Heart left ventricle (tissue), 16 donors: ENCODE measurements around the gene VKORC1. TPM values are rescaled to one million over a fixed set of nuclear protein-coding genes. Genes with fewer than 3 reads are reported as not detected.

ENCODE experiments used
- ATAC-seq, 4 donors: fragments of 200-7000 bp; cut with Tn5 transposase; one replicate each; pipeline ENCODE4 v1.9.1; 2020 to 2022; ENCODE audit warnings: moderate library complexity in 4 of 4, mild to moderate bottlenecking in 3 of 4, moderate number of reproducible peaks in 1 of 4
- DNase-seq, 5 donors: peaks; one replicate each; pipeline ENCODE4 v3.0.0-alpha.2; 2020
- H3K27ac ChIP-seq, 12 donors: fragments of 200-600 bp; sonication (generic) in 4 of 12; one replicate each; pipeline versions ENCODE4 v1.5.0 to v1.8.0; 2016 to 2022; ENCODE audit warnings: mild to moderate bottlenecking in 2 of 12
- H3K27me3 ChIP-seq, 9 donors: fragments of 200-600 bp; sonication (generic) in 2 of 9; one replicate each; pipeline versions ENCODE4 v1.5.1 to v1.8.0; 2016 to 2022; ENCODE audit warnings: mild to moderate bottlenecking in 3 of 9
- H3K36me3 ChIP-seq, 9 donors: fragments of 200-600 bp; sonication (generic) in 2 of 9; one replicate each; pipeline versions ENCODE4 v1.5.0 to v1.8.0; 2018 to 2022; ENCODE audit warnings: mild to moderate bottlenecking in 2 of 9
- H3K4me1 ChIP-seq, 12 donors: fragments of 200-600 bp; sonication (generic) in 4 of 12; one replicate each; pipeline versions ENCODE4 v1.5.0 to v1.8.0; 2016 to 2022; ENCODE audit warnings: mild to moderate bottlenecking in 3 of 12
- H3K4me3 ChIP-seq, 12 donors: fragments of 200-600 bp; sonication (generic) in 4 of 12; one replicate each; pipeline versions ENCODE4 v1.5.0 to v1.8.0; 2017 to 2022; ENCODE audit warnings: mild to moderate bottlenecking in 9 of 12, moderate library complexity in 4 of 12
- H3K9me3 ChIP-seq, 12 donors: fragments of 200-600 bp; sonication (generic) in 4 of 12; one replicate each; pipeline versions ENCODE4 v1.5.0 to v1.8.0; 2016 to 2022; ENCODE audit warnings: mild to moderate bottlenecking in 1 of 12
- CTCF ChIP-seq, 12 donors: fragments of 200-600 bp; sonication (generic) in 4 of 12; IDR thresholded peaks; one replicate each; pipeline versions ENCODE4 v1.5.0 to v1.8.0; 2018 to 2022; ENCODE audit warnings: antibody characterized with exemption in 12 of 12, mild to moderate bottlenecking in 5 of 12
- POLR2A ChIP-seq, 2 donors: fragments of 450-650 bp; IDR thresholded peaks; one replicate each; pipeline ENCODE4 v1.6.1; 2017; ENCODE audit warnings: antibody characterized with exemption in 2 of 2, mild to moderate bottlenecking in 2 of 2, moderate library complexity in 2 of 2
- WGBS, 4 donors: extraction: QIAGEN DNeasy Blood & Tissue Kit in 2 of 4; methylation state at CpG; one replicate each; pipeline versions ENCODE4 v1.1.5 to v1.1.7; 2013 to 2018; 5-methylcytosine and 5-hydroxymethylcytosine counted together
- intact Hi-C, 10 donors: fragments of 100-400 bp; cut with DNase I; formaldehyde crosslinking; loops; one replicate each; pipeline versions ENCODE4 v1.11.1 to v1.14.2; 2022
- polyA plus RNA-seq, 2 donors: library from polyadenylated mRNA; stranded (reverse); fragments of 200-250 nt; gene quantifications; one replicate each; pipeline ENCODE4 v1.2.3, GENCODE V29; 2013
- total RNA-seq, 9 donors: library from RNA; depleted of rRNA in 2 of 9; stranded (reverse); fragments of >200 nt in 2 of 9; fragmentation: NEBNext Ultra II Directional in 3 of 9; extraction: Animal tissue kit (Norgen Biotek cat#: 25700) in 3 of 9; gene quantifications; one replicate each; pipeline versions ENCODE4 v1.1.0 to v1.2.4, GENCODE V29; 2016 to 2023
- donor health status: ischemic (EF 13 %, LVEDD 7.1; RV severe dilation, severe dysfunction).
- donor health status: healthy with polysubstance abuse.
- donor health status: DM: no; HTN: yes; CAD: no.
- donor health status: DM: no; HTN: no; CAD: no.
- donor health status: ischemic (EF 25% LVEDD 6.9; RV normal size, moderate dysfunction).
- donor health status: ischemic (EF 25% LVEDD 5.7; RV mildly dilated, moderate dysfunction).
- donor health status: healthy.
- donor health status: DM: yes; HTN: yes; CAD: no.
- donor health status: ischemic (EF 35%, LVEDD 5.7; RV mildly dilated, moderate dysfunction).
- donor health status: nonischemic (EF 11% LVEDD 7.7; RV severe dilation, severe dysfunction).
- donor health status: DM: yes; HTN: yes; CAD: no.
- donor health status: PGD.
- donor health status: ischemic (EF 29% LVEDD 5.4; RV normal size, mild dysfunction).
- donor health status: nonischemic (EF 23%, LVEDD 6.1; RV moderate dilation, normal function).

The VKORC1 gene
- total and polyA plus RNA-seq, 11 donors, result 25.9 to 134 (median 42.0) TPM

- intact Hi-C loops, result no loop called here
Observed at GRCh38 chr16:31088459-31089183, 6.0 kb downstream of the VKORC1 start, which contains the start of gene PRSS53. Gene PRSS53 (minus strand): TSS chr16:31088943. CDS start chr16:31088809, 134 bp downstream.

GRCh38 chr16:31087971-31088370 is 6.6 kb downstream of the VKORC1 start:
- Histone ChIP-seq H3K4me1 (peaks cover 0 to 13% (median 0%) of the 10 kb centered on the region in 12 donors), H3K4me3 (no peak overlapping the region), H3K27me3 (no peaks in the 10 kb centered on the region), H3K9me3 (no peaks in the 10 kb centered on the region), H3K27ac (no peak overlapping the region), H3K36me3 (peaks cover 0 to 73% (median 34%) of the 10 kb centered on the region in 9 donors)
- TF ChIP-seq CTCF (IDR thresholded peaks at IDR 0.05), result no peak
- no peak for TF ChIP-seq POLR2A (IDR thresholded peaks at IDR 0.05)
- no peak for ATAC-seq
- intact Hi-C loops, result no loop called here
- DNase-seq, result no peak
- 79 to 90% (median 87%) methylated on average over 4 to 5 of the region's 5 CpGs for WGBS, 4 donors

More at GRCh38 chr16:31088459-31089183, 6.0 kb downstream of the VKORC1 start, which contains the start of gene PRSS53:
- Histone ChIP-seq H3K4me3 (no peak within 1 kb of the TSS), H3K36me3 (peaks cover 0 to 67% (median 28%) of the 10 kb centered on the region in 9 donors), H3K27ac (no peak within 1 kb of the TSS), H3K9me3 (no peaks in the 10 kb centered on the region), H3K27me3 (no peaks in the 10 kb centered on the region), H3K4me1 (peaks cover 0 to 13% (median 6%) of the 10 kb centered on the region in 12 donors)
- ATAC-seq, result no peak
- no peak for TF ChIP-seq CTCF (IDR thresholded peaks at IDR 0.05)
- no peak for TF ChIP-seq POLR2A (IDR thresholded peaks at IDR 0.05)
- WGBS, 4 donors, result 87 to 94% (median 89%) methylated on average over 5 to 15 of the region's 15 CpGs
- DNase-seq, result no peak

GRCh38 chr16:31087481-31087880 is 7.1 kb downstream of the VKORC1 start:
- ATAC-seq, result no peak
- Histone ChIP-seq H3K9me3 (no peaks in the 10 kb centered on the region), H3K36me3 (peaks cover 0 to 75% (median 35%) of the 10 kb centered on the region in 9 donors), H3K4me3 (no peak overlapping the region), H3K4me1 (peaks cover 0 to 13% (median 0%) of the 10 kb centered on the region in 12 donors), H3K27ac (no peak overlapping the region), H3K27me3 (no peaks in the 10 kb centered on the region)
- peak in 1 of 5 donors; percentile 19 for DNase-seq
- 89 to 96% (median 92%) methylated on average over 6 to 8 of the region's 8 CpGs for WGBS, 4 donors
- TF ChIP-seq CTCF (IDR thresholded peaks at IDR 0.05), result no peak
- no peak for TF ChIP-seq POLR2A (IDR thresholded peaks at IDR 0.05)
- intact Hi-C loops, result no loop called here

- intact Hi-C loops, result no loop called here
- H3K4me3 ChIP-seq, result no peak overlapping the region
- H3K36me3 ChIP-seq, result peaks cover 0 to 79% (median 35%) of the 10 kb centered on the region in 9 donors
- H3K27ac ChIP-seq, result no peak overlapping the region
- WGBS, 4 donors, result 82 to 87% (median 85%) methylated on average over 2 to 6 of the region's 6 CpGs; no CpG with 5 or more reads in 1 of the 4 donors
- no peaks in the 10 kb centered on the region for H3K9me3 ChIP-seq
- H3K4me1 ChIP-seq, result peaks cover 0 to 22% (median 0%) of the 10 kb centered on the region in 12 donors
- DNase-seq (no peak), ATAC-seq (no peak)
- no peaks in the 10 kb centered on the region for H3K27me3 ChIP-seq
- TF ChIP-seq POLR2A (IDR thresholded peaks at IDR 0.05) (no peak), CTCF (IDR thresholded peaks at IDR 0.05) (no peak)
Observed at GRCh38 chr16:31086629-31086906, 8.0 kb downstream of the VKORC1 start.
